GM21619 (cell line): ENCODE measurements around the gene STOML2.
"Not testable (repeated sequence)": the region's sequence is repeated elsewhere in the genome, so short reads cannot be mapped to it uniquely, and the experiment has no call there.

ENCODE experiments used
- ATAC-seq: cut with Tn5 transposase; IDR thresholded peaks from one replicate; pipeline ENCODE4 v1.9.1; 2021; ENCODE audit not compliant: unreplicated experiment

STOML2 gene

DNA sequence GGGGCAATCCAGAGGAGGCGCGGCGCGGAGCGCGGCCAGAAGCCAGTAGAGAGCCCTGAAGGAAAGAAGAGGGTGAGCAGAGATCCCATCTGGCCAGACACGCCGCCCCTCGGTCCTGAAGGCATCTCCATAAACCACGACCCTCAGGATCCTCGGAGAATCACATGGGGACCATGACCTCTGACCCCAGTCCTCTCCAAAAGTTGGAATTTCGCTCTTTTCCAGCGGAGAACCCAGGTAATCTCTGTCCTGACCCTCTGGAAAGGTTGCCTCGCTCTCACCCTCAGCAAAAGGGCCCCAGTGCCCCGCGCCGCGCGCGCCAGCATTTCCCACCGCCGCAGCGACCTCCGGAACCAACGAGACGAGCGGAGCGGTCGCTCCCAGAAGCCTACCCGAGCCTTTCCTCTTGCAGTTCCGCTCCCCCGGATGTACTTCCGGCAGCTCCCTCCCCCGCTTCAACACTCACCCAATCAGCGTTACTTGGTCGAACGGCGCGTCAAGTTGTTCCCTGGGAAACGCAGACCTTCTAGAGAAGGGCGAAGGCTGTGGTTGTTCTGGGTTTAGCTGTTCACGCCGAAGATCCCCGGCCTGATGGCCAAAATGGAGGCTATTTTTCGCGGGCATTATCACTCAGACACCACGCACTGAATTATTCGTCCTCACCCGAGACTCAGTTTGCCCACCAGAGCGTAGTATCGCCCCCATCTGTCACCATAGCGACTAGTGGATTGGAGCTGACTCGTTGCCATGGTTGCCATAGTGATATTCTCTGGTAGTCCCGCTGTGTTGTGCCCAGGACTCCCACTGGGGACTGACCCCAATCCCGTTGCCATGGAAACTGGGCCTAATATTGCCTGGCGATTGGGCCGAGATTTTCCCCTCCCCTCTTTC, at the start of gene STOML2:
Gene STOML2, minus strand, starts transcription at position 363 of the 891 bp plus-strand sequence. Its CDS starts 37 bp downstream, at position 326.
- peak; percentile 90 for ATAC-seq

- not testable (repeated sequence) for ATAC-seq
Measured at GRCh38 chr9:35147941-35148563, 45.1 kb upstream of the STOML2 start.

DNA sequence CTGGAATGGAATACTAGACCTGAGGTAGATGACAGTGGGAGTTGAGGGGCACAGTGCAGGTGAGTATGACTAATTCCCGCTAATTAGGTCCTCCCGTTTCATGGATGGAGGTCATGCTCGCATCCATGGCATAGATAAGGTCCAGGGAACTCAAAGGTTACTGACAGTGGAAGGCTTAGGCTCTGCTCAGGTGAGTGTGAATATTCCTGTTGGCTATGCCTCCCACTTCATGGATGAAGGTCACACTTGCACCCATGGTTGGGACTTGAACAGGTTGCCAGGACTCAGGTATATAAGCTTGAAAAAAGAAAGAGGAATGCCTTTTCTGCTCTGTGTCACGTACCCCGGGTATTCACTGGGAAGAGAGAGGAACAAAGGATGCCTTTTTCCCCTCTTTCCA, 39.1 kb upstream of the STOML2 start:
- ATAC-seq, result no peak

DNA sequence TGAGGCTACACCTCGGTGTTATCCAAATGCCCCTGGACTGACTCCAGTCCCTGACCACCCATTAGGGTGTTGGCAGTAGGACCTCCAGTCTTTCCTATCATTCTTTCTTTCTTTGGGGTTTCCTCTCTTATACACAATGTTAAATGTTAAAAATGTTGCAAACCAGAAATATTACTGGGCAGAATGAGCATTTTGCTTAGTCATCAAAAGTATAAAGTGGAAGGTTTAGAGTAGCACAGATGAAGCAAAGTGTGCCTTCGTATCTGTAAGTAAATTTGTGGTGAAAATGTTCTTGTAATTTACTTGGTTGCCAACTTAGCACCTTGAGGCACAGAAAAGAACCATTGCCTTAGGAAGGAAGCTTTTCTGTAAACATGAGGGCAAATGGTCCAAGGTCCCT, 37.2 kb upstream of the STOML2 start:
- ATAC-seq, result no peak

- no peak for ATAC-seq
Measured at GRCh38 chr9:35136866-35137265, 33.9 kb upstream of the STOML2 start.

GRCh38 chr9:35135988-35136387, 33.1 kb upstream of the STOML2 start:
- ATAC-seq, result no peak

GRCh38 chr9:35134920-35135319, 32.0 kb upstream of the STOML2 start:
- no peak for ATAC-seq

DNA sequence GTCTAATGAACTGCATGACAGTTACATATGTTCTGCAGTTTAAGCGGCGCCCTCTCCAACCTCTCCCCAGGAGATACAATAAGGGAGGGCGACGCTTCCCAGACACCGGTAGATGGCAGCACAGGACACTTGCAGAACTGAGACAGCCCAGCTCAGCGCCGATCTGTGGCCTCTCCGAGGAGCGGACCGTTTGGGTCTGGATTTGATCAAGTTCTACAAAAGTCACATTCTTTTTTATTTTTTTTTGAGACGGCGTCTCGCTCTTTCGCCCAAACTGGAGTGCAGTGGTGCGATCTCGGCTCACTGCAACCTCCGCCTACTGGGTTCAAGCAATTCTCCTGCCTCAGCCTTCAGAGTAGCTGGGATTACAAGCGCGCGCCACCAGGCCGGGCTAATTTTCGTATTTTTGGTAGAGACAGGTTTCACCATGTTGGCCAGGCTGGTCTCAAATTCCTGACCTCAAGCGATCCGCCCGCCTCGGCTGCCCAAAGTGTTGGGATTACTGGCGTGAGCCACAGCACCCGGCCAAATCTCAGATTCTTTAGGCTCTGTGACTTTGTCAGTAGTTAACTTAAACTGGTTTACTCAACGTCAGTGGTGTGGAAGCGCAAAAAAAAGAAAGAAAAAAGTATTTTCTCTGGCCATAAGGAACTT, 14.1 kb upstream of the STOML2 start:
- no peak for ATAC-seq

DNA sequence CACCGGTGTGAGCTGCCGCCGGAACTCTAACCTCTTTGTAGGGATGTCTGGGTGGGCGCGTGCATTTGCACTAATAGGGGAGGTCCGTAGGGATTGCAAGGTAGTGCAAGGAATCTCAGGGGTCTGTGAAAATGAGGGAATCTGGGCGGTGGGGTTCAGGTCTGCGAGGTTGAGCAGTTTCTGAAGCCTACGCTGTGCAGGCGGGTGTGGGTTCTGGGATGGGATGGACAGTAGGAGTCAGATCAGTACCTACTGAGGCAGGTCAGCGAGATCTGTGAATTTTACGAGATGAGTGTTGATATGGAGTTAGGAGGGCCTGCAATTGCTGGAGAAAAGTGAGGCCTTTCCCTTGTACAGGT, 13.6 kb upstream of the STOML2 start:
- no peak for ATAC-seq

DNA sequence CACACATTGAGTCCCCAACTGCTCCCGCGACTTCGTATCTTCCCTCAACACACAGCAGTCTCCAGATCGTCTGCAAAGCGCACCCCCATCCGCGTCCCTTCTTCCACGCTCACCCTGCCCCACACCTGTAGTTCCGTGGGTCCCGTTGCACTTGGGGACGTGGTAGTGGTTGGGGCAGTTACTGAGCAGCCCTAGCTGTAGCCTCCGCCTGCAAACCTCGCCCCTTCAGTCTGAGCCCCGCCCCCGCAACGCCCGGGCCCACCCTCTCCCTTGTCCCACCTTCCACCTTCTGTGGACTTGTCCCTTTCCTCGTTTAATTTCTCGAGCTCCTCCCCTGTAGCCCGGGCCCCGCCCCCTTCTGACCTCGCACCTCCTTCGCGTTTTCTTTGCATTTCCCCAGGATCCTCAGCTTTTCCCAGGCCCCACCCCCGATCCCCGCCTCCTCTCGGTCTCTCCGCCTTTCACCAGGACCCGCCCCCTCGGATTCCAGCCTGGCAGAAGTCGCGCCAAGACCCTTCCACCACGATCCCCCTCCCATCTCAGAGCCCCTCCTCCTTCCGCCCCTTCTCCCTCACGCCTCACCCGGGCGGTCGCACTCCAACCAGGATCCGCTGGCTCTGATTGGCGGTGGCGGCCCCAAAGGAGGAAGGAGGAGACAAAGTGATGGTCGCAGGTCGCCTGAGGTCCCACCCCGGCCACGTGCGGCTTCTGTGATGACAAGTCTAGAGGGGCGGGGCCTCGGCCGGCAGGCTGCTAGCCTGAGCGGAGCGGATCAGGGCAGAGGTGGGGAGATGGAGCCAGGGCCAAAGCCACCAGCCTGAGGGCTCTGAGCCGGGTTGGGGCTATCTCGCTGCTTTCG, 13.0 kb upstream of the STOML2 start, which contains the start of gene ATOSB:
Gene ATOSB, minus strand, starts transcription at position 183 of the 859 bp plus-strand sequence. CDS start 7,588 bp downstream, outside the sequence.
- ATAC-seq, result peak; percentile 48

DNA sequence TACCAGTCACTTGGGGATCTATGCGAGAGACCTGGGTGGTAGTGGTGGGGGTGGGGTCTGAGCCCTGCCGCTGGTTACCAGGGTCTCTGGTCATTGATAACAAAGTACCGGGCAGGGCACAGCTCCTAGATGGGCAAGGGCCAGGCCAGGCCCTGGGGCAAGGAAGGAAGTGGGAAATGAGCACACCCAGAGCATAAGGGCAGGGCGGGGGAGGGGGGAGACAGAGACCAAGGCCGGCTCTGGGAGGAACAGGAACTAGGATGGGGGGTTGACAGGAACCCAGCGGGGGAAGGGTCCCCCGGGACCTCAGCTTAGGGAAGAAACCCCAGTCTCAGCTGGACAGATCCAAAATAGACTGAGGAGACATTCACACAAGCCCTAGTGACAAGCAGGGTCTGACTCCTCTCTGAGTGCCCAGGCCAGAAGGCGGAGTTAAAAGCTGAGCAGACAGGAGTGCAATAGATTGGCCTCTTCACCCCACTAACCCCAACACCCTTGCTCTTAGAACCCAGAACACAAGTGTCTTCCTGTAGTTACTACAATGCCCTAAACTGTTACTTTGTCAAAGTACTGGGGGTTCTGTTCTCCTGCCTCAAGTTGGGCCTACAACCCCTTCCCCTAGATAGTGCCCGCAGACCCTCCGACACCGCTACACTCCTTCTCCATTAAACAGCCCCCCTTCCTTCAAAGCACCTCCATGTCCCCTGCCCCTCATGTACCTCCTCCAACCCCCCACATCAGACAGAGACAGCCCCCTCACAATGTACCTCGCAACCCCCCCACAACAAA, 12.1 kb upstream of the STOML2 start:
- ATAC-seq, result no peak

- ATAC-seq, result no peak
Measured at GRCh38 chr9:35114113-35114839, 11.3 kb upstream of the STOML2 start.

DNA sequence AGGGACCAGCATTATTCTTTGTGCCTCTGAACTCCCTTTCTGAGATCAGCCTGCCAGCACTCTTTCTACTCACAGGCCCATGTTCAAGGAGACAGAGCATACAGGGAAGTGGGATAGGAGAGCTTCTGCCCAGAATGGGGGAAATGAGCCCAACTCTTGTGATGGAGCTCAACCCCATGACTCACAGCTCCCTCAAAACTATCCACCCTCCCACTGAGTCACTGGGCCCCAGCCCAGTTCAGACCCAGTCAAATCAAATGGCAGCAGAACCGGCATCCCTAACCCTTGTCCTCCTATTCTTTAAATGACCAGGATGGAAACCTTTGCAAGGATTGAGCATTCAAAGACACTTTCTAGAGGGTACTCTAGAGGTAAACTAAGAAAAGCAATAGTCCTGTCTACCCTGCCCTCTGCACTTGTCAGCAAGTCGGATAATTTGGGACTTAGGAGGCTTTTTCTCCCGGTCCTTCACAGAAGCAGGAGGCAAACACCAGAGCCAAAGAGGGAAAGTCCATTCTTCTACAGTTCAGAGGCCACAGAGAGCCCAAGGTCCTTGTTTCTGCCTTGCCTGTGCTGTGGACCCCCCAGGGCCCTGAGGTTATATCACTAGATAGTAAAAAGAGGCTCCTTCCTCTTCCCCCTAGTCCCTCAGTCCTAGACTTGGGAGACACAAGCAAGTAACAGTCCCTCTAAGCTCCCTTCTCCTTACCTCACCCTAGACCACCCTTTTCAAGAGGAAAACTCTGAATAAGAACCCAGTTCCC, 9.5 kb upstream of the STOML2 start:
- ATAC-seq, result no peak

- ATAC-seq, result peak; percentile 65
Measured at GRCh38 chr9:35111001-35111933, 8.3 kb upstream of the STOML2 start.

GRCh38 chr9:35110327-35110761, 7.4 kb upstream of the STOML2 start:
- no peak for ATAC-seq

GRCh38 chr9:35108946-35109575, 6.1 kb upstream of the STOML2 start:
- ATAC-seq, result no peak

GRCh38 chr9:35108461-35108860, 5.5 kb upstream of the STOML2 start:
- no peak for ATAC-seq
